ENCODE measurements around the gene HCFC2.
"Not testable (repeated sequence)": the region's sequence is repeated elsewhere in the genome, so short reads cannot be mapped to it uniquely, and the experiment has no call there.

Gene HCFC2

GRCh38 chr12:104058802-104059201 lies 5.5 kb upstream of the HCFC2 start:
- DNase-seq: no peak

- DNase-seq: no peak
Observed at GRCh38 chr12:104059963-104060362, 4.4 kb upstream of the HCFC2 start.

GRCh38 chr12:104060791-104061190 lies 3.5 kb upstream of the HCFC2 start:
- DNase-seq: no peak

- DNase-seq: no peak
Observed at GRCh38 chr12:104063712-104064030, 660 bp upstream of the HCFC2 start.

- DNase-seq: no peak
Observed at GRCh38 chr12:104064842-104065427, 604 bp downstream of the HCFC2 start.

GRCh38 chr12:104072099-104072498 lies 7.8 kb downstream of the HCFC2 start:
- no peak for DNase-seq

- no peak for DNase-seq
Observed at GRCh38 chr12:104073699-104074098, 9.4 kb downstream of the HCFC2 start.

- DNase-seq: no peak
Observed at GRCh38 chr12:104079024-104079423, 14.7 kb downstream of the HCFC2 start.

- DNase-seq: no peak
Observed at GRCh38 chr12:104080764-104081163, 16.4 kb downstream of the HCFC2 start.

- no peak for DNase-seq
Observed at GRCh38 chr12:104083769-104084475, 19.6 kb downstream of the HCFC2 start.

- DNase-seq: no peak
Observed at GRCh38 chr12:104090685-104091084, 26.4 kb downstream of the HCFC2 start.

- no peak for DNase-seq
Observed at GRCh38 chr12:104091136-104091535, 26.8 kb downstream of the HCFC2 start.

- DNase-seq: no peak
Observed at GRCh38 chr12:104094284-104094683, 30.0 kb downstream of the HCFC2 start.

- no peak for DNase-seq
Observed at GRCh38 chr12:104095289-104095688, 31.0 kb downstream of the HCFC2 start.

- no peak for DNase-seq
Observed at GRCh38 chr12:104097954-104098353, 33.6 kb downstream of the HCFC2 start.

- no peak for DNase-seq
Observed at GRCh38 chr12:104105461-104105860, 41.1 kb downstream of the HCFC2 start.

- DNase-seq: no peak
Observed at GRCh38 chr12:104106965-104107364, 42.6 kb downstream of the HCFC2 start.

GRCh38 chr12:104108755-104109445 lies 44.6 kb downstream of the HCFC2 start:
- peak; percentile 85 for DNase-seq

- DNase-seq: no peak
Observed at GRCh38 chr12:104109446-104110271, 45.3 kb downstream of the HCFC2 start.

GRCh38 chr12:104114834-104115586 lies 50.7 kb downstream of the HCFC2 start:
- not testable (repeated sequence) for DNase-seq

GRCh38 chr12:104115587-104115975 lies 51.2 kb downstream of the HCFC2 start:
- DNase-seq: no peak

- DNase-seq: no peak
Observed at GRCh38 chr12:104121001-104121400, 56.7 kb downstream of the HCFC2 start.

GRCh38 chr12:104122298-104122697 lies 58.0 kb downstream of the HCFC2 start:
- DNase-seq: no peak
